Breast epithelium (tissue), 3 donors: ENCODE results near the gene MAP6.

Experiments used
- CTCF ChIP-seq, 3 donors: fragments of 450-650 bp; IDR thresholded peaks; one replicate each; pipeline ENCODE4 v1.5.1; 2016 to 2017; ENCODE audit warnings: antibody characterized with exemption in 3 of 3, mild to moderate bottlenecking in 3 of 3, moderate library complexity in 3 of 3
- POLR2AphosphoS5 ChIP-seq, 3 donors: sonication (generic); formaldehyde crosslinking; IDR thresholded peaks; one replicate each; pipeline ENCODE4 v1.6.1; 2017; ENCODE audit warnings: antibody characterized with exemption in 3 of 3

- TF ChIP-seq CTCF (IDR thresholded peaks at IDR 0.05) (no peak), POLR2AphosphoS5 (IDR thresholded peaks at IDR 0.05) (no peak)
Measured at GRCh38 chr11:75633409-75634066, 35.3 kb downstream of the MAP6 start.
